SU-DHL-6 (cell line): ENCODE data around the gene SASS6.

Experiments
- EZH2phosphoT487 ChIP-seq: fragments of 200-600 bp; sonication (generic), shearing (Covaris generic); conservative IDR thresholded peaks from 2 replicates; pipeline ENCODE4 v1.6.1; 2018; ENCODE audit warnings: mild to moderate bottlenecking, antibody characterized with exemption, low read length, moderate library complexity, mixed read lengths
- TF ChIP-seq, protein P1 (sequence below): fragments of 200-600 bp; sonication (generic); IDR thresholded peaks from one replicate; pipeline ENCODE4 v1.5.1; 2017; ENCODE audit warnings: antibody characterized with exemption, mild to moderate bottlenecking, low read length, moderate library complexity; ENCODE audit not compliant: insufficient read depth, poor library complexity, severe bottlenecking

- TF ChIP-seq, protein P1, sequence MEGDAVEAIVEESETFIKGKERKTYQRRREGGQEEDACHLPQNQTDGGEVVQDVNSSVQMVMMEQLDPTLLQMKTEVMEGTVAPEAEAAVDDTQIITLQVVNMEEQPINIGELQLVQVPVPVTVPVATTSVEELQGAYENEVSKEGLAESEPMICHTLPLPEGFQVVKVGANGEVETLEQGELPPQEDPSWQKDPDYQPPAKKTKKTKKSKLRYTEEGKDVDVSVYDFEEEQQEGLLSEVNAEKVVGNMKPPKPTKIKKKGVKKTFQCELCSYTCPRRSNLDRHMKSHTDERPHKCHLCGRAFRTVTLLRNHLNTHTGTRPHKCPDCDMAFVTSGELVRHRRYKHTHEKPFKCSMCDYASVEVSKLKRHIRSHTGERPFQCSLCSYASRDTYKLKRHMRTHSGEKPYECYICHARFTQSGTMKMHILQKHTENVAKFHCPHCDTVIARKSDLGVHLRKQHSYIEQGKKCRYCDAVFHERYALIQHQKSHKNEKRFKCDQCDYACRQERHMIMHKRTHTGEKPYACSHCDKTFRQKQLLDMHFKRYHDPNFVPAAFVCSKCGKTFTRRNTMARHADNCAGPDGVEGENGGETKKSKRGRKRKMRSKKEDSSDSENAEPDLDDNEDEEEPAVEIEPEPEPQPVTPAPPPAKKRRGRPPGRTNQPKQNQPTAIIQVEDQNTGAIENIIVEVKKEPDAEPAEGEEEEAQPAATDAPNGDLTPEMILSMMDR, result no peak
- TF ChIP-seq EZH2phosphoT487, result no peak
Measured at GRCh38 chr1:100134872-100135271, 2.1 kb upstream of the SASS6 start.
